GM13977 (cell line): ENCODE data around the gene PTMS.

Experiments
- DNase-seq: peaks from one replicate; pipeline ENCODE4 v3.0.0; 2012; ENCODE audit warnings: low spot score
- in situ Hi-C: fragments of 300-500 bp; cut with MboI; formaldehyde crosslinking; loops from one replicate; pipeline ENCODE4 v1.12.0; 2022; ENCODE audit warnings: low sequenced_read_pairs, low pct_unique_long_range_greater_than_20kb, mixed read lengths, inconsistent platforms; ENCODE audit not compliant: unreplicated experiment
- TF ChIP-seq, protein P1 (sequence below): IDR thresholded peaks from 2 replicates; pipeline ENCODE4 v1.5.1; 2012; ENCODE audit warnings: mild to moderate bottlenecking, control low read depth; ENCODE audit not compliant: insufficient read depth; ENCODE audit errors: extremely low read depth, missing control alignments

The PTMS gene

DNA sequence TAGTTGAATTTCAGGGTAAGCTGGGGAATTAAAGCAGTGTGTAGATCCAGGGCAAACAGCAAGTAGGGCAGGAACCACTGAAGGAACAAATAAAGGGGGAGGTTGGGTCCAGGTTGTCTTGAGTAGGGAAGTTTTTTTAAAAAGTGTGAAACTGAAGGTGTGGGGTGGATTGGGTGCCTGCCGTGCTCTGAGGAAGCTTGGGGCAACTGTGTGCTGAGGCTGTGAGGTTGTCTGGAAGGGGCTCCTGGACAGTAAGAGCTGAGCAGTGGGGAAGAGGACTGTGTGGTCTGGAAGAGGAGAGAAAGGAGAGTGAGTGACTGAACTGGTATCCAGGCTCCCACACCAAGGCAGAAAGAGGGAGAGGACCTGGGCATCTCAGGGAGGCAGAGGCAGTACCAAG, 44.6 kb downstream of the PTMS start:
- no peak for DNase-seq
- TF ChIP-seq, protein P1, sequence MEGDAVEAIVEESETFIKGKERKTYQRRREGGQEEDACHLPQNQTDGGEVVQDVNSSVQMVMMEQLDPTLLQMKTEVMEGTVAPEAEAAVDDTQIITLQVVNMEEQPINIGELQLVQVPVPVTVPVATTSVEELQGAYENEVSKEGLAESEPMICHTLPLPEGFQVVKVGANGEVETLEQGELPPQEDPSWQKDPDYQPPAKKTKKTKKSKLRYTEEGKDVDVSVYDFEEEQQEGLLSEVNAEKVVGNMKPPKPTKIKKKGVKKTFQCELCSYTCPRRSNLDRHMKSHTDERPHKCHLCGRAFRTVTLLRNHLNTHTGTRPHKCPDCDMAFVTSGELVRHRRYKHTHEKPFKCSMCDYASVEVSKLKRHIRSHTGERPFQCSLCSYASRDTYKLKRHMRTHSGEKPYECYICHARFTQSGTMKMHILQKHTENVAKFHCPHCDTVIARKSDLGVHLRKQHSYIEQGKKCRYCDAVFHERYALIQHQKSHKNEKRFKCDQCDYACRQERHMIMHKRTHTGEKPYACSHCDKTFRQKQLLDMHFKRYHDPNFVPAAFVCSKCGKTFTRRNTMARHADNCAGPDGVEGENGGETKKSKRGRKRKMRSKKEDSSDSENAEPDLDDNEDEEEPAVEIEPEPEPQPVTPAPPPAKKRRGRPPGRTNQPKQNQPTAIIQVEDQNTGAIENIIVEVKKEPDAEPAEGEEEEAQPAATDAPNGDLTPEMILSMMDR: no peak
- in situ Hi-C loops: no loop called here

DNA sequence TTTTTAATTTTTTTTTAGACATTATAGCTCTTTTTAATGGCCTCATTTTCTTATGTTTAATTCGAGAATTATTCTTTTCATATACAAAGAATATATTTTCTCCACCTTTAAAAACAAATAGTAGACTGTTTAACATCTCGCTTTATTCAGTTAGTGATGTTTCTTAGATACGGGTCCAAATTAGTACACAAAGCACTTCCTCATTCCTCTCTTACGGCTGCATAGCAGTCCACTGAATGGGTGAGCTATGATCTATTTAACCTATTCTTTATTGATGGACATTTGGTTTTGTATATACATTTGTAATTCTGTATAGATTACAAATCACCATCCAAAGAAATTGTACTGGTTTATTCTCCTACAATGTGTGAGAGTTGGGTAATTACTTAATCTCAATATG, 47.2 kb downstream of the PTMS start:
- TF ChIP-seq, protein P1: no peak
- in situ Hi-C loops: no loop called here

DNA sequence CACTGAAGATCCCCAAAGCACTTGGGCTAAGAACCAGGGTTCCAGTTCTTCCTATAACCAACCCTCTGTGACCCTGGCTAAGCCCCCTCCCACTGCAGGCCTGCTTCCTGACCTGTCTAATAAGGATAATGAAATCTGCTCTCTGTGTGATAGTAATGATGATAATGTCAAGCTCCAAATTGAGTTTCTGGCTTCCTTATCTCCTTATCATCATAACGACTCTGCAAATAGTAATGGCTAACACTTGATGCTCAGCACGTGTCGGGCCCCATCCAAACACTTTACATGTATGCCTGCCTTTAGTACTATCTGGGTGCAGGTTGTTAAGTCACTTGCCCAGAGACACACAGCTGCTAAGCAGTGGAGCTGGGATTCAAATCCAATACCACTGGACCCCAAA, 50.4 kb downstream of the PTMS start:
- TF ChIP-seq, protein P1: no peak
- in situ Hi-C loops: no loop called here

More for the DNA sequence above, 47.2 kb downstream of the PTMS start:
- DNase-seq: no peak

DNA sequence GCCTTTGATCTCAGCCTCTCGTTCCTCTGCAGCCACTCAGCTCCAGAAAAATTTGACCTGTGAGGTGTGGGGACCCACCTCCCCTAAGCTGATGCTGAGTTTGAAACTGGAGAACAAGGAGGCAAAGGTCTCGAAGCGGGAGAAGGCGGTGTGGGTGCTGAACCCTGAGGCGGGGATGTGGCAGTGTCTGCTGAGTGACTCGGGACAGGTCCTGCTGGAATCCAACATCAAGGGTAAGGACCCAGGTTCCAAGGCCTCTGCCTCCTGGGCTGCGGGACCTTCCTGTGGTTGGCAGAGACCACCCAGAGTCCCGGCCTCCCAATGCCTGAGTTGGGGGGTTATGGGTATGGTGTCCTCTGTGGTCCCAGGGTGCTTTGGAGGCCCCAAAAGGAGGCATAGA, 50.9 kb downstream of the PTMS start:
- no peak for DNase-seq
- TF ChIP-seq, protein P1: no peak
- in situ Hi-C loops: no loop called here

More for the DNA sequence above, 50.4 kb downstream of the PTMS start:
- DNase-seq: no peak

DNA sequence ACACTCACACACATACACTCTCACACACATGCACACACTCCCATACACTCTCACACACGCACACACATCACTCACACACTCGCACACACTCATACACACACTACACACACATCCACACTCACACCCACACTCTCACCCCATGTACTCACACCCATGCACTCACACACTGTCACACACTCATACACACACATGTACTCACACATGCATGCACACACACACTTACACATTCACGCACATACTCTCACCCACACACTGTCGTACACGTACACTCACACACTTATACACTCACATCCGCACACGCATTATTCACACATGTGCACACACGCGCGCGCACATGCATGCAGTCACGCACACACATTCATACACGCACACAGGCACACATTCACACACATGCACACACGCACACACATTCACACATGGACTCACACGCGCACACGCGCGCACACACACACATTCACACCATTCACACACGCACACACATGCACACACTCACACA, 51.5 kb downstream of the PTMS start:
- no peak for DNase-seq
- TF ChIP-seq, protein P1: no peak
- in situ Hi-C loops: no loop called here

DNA sequence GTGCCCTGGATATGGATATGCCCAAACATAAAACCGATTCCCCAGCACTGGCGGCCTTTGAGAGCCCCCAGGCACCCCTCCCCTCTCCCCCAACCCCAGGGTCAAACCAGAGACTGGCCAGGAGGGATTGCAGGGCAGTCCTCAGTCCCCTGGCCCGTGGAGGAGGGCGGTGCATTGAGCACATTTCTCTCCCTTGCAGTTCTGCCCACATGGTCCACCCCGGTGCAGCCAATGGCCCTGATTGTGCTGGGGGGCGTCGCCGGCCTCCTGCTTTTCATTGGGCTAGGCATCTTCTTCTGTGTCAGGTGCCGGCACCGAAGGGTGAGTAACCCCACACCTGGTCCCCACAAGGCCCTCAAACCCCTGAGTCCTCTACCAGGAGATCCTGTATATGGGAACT, 52.1 kb downstream of the PTMS start:
- no peak for DNase-seq
- in situ Hi-C loops: no loop called here
- TF ChIP-seq, protein P1: no peak

DNA sequence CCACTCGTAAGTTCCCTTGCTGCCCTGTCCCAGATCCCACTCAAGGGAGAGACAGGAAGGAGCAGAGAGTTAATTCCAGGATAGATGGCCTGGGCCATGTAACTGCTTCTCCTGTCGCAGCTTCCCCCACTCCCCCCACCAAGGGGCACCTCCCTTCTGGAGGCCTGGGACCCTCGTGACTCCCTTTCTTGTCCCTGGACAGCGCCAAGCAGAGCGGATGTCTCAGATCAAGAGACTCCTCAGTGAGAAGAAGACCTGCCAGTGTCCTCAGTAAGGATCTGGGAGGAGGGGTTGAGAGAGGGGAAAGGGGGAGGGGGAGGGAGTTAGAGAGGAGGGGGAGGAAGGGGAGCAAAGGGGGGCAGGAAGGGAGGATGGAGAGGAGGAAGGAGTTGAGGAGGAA, 52.5 kb downstream of the PTMS start:
- TF ChIP-seq, protein P1: no peak
- no peak for DNase-seq
- in situ Hi-C loops: no loop called here
